Stimulated activated CD8-positive, alpha-beta memory T cell treated with anti-CD3 and anti-CD28 coated beads, Interleukin-7, amount 100 ng/mL, for 24 hours (primary cell): ENCODE data around the gene CFAP68.
"Not testable (repeated sequence)": the region's sequence is repeated elsewhere in the genome, so short reads cannot be mapped to it uniquely, and the experiment has no call there.

Experiments used
- DNase-seq: peaks from one replicate; pipeline ENCODE4 v3.0.0-alpha.2; 2020; ENCODE audit warnings: low read depth

CFAP68 gene

GRCh38 chr11:111918390-111919256 lies 39.3 kb downstream of the CFAP68 start, which contains the start of gene C11orf52:
Gene C11orf52, plus strand, starts transcription at chr11:111918913. Its CDS starts 60 bp downstream, at chr11:111918973.
- no peak for DNase-seq

- DNase-seq, result no peak
These were observed 41.6 kb downstream of the CFAP68 start for GRCh38 chr11:111920908-111921307.

DNA sequence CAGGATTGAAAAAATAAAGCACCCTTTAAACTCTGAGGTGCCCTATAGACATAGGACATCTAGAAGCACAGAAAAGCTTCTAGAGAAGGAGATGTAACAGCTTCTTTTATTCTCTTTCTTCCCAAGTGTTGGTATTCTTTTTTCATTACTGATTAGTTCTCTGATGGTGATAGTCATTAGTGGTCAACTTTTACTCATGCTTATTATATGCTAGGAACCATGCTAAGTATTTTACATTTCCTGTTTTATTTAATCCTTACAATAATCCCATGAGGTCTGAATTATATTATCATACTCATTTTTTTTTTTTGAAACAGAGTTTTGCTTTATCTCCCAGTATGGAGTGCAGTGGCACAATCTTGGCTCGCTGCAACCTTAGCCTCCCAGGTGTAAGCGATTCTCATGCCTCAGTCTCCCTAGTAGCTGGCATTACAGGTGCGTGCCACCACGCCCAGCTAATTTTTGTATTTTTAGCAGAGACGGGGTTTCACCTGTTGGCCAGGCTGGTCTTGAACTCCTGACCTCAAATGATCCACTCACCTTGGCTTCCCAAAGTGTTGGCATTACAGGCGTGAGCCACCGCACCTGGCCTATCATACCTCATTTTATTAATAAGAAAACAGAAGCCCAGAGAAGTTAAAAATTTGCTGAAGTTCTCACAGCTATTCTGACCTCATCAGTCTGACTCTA lies 42.3 kb downstream of the CFAP68 start:
- DNase-seq, result no peak

DNA sequence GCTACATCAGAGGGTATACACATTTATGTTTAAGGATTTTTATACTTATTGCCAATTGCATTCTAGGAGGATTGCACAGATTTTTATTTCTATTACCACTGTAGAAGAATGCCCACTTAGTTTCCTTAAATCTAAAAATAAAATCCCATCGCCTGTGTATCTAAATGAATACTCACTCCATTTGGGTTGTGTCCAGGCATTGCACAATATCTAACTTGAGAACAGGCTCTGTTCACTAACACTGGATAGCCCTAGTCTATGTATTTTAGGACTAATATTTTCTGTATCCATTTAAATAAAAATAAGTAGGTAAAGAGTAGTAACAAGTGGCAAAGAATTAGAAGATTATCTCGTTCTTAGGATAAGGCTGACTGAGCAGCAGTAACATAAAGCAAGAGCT lies 43.5 kb downstream of the CFAP68 start:
- DNase-seq, result no peak

- DNase-seq, result no peak
These were observed 44.0 kb downstream of the CFAP68 start for GRCh38 chr11:111923351-111923788.

- no peak for DNase-seq
These were observed 44.6 kb downstream of the CFAP68 start for GRCh38 chr11:111923951-111924350.

DNA sequence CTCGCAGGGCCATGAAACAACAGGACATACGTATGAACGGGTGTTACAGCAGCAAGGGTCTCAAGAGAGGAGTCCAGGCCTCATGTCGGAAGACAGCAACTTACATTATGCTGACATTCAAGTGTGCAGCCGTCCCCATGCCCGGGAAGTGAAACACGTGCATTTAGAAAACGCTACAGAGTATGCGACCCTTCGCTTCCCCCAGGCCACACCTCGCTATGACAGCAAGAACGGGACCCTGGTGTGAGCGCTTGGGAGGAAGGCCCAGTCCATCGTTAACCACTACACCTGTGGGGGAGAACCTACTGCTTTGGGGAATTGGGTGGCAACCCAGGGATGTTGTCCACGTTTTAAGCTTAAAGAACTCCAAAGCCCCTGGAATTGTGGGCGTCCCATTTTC lies 46.6 kb downstream of the CFAP68 start:
- no peak for DNase-seq

DNA sequence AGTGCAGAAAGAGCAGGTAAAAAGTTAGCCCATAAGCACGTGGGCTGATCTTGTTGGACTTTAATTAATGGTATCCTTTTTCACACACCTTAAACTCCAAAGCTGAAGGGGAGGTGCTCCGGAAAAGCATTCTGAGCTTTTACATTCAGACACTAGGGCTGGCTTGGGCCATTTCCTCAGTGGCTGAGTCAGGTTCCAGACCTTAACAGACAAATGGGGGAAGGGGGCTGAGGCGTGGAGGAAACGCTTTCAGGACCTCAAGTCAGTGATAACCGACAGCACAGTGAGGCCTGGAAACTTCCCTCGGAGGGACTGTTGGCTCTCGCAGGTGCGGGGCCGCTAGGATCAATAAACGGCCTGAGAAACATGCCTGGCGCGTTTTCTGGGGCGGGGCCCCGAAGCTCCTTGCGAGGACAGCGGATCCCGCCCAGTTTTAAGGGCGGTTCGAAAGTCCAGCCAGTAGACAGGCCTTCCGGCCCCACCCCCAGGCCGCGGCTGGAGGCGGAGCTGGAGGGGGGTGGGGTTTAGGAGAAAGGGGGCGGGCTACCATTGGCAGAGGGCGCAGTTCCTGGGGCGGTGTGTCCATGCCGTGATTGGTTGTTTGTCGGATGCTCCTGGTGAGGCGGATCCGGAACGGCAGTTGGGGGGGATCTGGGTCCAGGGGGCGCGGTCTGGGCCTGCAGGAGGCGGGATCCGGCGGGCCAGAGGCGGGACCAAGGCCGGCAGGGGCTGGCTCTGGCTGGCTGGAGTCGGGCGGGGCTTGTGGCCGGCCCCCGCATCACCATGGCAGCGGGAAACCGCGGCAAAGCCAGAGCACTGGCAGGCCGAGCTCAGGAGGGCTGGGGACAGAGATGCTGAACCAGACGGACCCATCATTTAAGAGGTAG lies 47.4 kb downstream of the CFAP68 start:
- DNase-seq, result peak; percentile 88

DNA sequence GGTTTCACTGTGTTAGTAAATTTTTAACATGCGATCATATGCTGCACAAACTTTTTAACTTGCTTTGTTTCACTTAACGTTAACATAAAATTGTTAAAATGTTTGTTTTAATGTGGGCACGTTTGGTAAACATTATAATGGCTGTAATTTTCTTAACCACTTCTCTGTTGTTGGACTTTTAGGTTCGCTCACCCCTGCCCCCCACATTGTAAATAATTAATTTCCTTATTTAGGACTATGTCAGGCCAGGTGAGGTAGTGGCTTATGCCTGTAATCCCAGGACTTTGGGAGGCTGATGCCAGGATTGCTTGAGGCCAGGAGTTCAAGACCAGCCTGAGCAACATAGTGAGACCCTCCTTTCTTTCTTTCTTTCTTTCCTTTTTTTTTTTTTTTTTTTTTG lies 51.1 kb downstream of the CFAP68 start:
- no peak for DNase-seq

DNA sequence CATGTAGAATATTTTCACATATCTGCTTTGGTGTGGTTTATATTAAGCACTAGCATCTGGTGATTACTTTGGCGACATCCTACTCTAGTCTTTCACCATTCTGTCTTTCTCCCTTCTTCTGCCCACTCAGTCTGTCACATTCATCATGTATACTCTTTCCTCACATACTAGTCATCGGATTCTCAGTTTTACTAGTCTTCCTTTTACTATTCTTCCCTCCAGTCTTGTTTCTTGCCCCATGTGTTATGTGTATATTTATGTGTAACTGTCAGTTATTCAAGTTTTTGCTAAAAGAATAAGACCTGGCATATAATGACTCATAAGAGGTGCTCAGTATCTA lies 53.2 kb downstream of the CFAP68 start:
- DNase-seq, result no peak

DNA sequence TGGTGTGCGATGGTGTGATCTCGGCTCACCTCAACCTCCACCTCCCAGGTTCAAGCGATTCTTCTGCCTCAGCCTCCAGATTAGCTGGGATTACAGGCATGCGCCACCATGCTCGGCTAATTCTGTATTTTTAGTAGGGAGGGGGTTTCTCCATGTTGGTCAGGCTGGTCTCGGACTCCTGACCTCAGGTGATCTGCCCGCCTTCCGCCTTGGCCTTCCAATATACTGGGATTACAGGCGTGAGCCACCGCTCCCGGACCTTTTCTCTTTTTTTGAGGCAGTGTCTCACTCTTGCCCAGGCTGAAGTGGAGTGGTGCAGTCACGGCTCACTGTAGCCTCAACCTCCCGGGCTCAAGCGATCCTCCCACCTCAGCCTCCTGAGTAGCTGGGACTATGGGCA lies 53.8 kb downstream of the CFAP68 start:
- not testable (repeated sequence) for DNase-seq

GRCh38 chr11:111933872-111934271 lies 54.5 kb downstream of the CFAP68 start:
- DNase-seq, result no peak

DNA sequence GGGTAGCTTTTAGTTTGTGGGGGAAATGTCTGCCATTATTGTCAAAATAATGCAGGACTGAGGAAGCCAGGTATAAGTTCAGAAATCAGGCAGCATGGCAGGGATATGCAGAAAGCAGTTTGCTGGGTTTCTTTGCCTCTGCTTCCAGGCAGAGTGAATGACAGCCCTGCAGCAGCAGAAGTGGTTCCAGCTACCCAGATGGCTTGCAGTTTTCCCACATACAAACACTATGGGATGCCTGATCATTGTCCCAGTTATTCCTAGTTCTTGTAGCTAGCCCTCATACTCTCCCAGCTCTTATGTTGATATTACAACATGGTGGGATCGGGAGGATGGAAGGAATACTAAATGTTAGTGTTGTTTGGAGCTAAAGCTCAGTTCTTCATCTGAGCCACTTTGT lies 55.0 kb downstream of the CFAP68 start:
- no peak for DNase-seq
